DND-41 (cell line): ENCODE data around the gene GRM5.

Source experiments
- EZH2 ChIP-seq: IDR thresholded peaks from 3 replicates; pipeline ENCODE4 v1.6.1; 2012; ENCODE audit warnings: borderline replicate concordance, low read depth, mild to moderate bottlenecking, moderate library complexity, low read length, inconsistent platforms; ENCODE audit not compliant: severe bottlenecking
- TF ChIP-seq, protein P1 (sequence below): IDR thresholded peaks from 2 replicates; pipeline ENCODE4 v1.5.1; 2012; ENCODE audit warnings: borderline replicate concordance, low read length, moderate library complexity, mild to moderate bottlenecking; ENCODE audit not compliant: poor library complexity, severe bottlenecking; ENCODE audit errors: extremely low read depth

DNA sequence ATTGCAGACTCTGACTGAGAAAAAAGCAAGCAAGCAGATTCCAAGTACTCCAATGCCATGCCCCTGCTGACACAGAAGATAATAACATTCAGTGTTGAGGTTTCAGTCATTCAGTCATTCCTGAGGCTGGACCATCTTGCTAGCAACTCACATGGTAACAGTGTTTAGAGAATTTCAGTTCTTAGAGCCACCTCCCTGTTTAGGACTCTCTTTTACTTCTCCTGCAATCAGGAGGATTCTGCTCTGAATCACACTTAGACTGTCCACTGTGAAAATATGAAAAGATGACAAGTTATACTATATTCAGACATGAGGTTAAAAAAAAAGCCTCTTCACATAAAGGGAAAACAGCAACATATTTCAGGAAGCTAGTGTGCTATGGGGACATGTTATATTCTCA, 544.4 kb downstream of the GRM5 start:
- TF ChIP-seq, protein P1, sequence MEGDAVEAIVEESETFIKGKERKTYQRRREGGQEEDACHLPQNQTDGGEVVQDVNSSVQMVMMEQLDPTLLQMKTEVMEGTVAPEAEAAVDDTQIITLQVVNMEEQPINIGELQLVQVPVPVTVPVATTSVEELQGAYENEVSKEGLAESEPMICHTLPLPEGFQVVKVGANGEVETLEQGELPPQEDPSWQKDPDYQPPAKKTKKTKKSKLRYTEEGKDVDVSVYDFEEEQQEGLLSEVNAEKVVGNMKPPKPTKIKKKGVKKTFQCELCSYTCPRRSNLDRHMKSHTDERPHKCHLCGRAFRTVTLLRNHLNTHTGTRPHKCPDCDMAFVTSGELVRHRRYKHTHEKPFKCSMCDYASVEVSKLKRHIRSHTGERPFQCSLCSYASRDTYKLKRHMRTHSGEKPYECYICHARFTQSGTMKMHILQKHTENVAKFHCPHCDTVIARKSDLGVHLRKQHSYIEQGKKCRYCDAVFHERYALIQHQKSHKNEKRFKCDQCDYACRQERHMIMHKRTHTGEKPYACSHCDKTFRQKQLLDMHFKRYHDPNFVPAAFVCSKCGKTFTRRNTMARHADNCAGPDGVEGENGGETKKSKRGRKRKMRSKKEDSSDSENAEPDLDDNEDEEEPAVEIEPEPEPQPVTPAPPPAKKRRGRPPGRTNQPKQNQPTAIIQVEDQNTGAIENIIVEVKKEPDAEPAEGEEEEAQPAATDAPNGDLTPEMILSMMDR, result no peak
- TF ChIP-seq EZH2, result no peak
